GM12878 (cell line): ENCODE measurements around the gene IQGAP3. TPM values are rescaled to one million over a fixed set of nuclear protein-coding genes. Genes with fewer than 3 reads are reported as not detected.

Experiments used
- ATAC-seq: fragments of 200-7000 bp; cut with Tn5 transposase; 3 replicates; pipeline ENCODE4 v1.9.1; 2020; ENCODE audit warnings: mild to moderate bottlenecking, moderate library complexity
- BruUV-seq: library from RNA; stranded (reverse); fragments of 400-500 nt; replicated peaks from 2 replicates; lab custom pipeline; 2021; lab: Mats Ljungman, UMichigan
- CTCF ChIA-PET: fragments of 300-600 bp; sonication (Branson Sonifier 250); formaldehyde crosslinking; extraction: SDS; loops from one replicate; lab custom pipeline; 2021; ENCODE audit warnings: inconsistent platforms; lab: Yijun Ruan, JAX
- POLR2A ChIA-PET: fragments of 350-600 bp; formaldehyde crosslinking; extraction: SDS; loops from one replicate; lab custom pipeline; 2021; ENCODE audit warnings: inconsistent platforms; lab: Charles Lee
- RAD21 ChIA-PET: fragments of 300-600 bp; sonication (Branson Sonifier 250); formaldehyde crosslinking; loops from one replicate; lab custom pipeline; 2023; ENCODE audit warnings: antibody characterized with exemption; ENCODE audit not compliant: unreplicated experiment; lab: Charles Lee
- SMC1A ChIA-PET: fragments of 300-600 bp; sonication (Branson Sonifier 250); formaldehyde crosslinking; loops from one replicate; lab custom pipeline; 2023; ENCODE audit not compliant: unreplicated experiment, uncharacterized antibody; lab: Charles Lee
- DNase-seq: peaks from one replicate; pipeline ENCODE4 v3.0.0-alpha.2; 2011; ENCODE audit warnings: low read depth, low spot score
- FAIRE-seq: peaks from 3 replicates; lab custom pipeline; 2011; peaks lifted over from hg19 to GRCh38; lab: Jason Lieb, UNC
- H2AFZ ChIP-seq: 2 replicates; pipeline ENCODE4 v1.6.0; 2011; ENCODE audit warnings: low read depth, low read length, control low read depth; ENCODE audit not compliant: control insufficient read depth
- H3K27ac ChIP-seq: 2 replicates; pipeline ENCODE4 v1.5.1; 2011; ENCODE audit warnings: control low read depth; ENCODE audit not compliant: control insufficient read depth, insufficient read depth
- H3K27me3 ChIP-seq, 2 experiments: replicated peaks in 1 of 2; 2 replicates each; pipeline versions ENCODE4 v1.6.0 to v1.6.1; 2011; ENCODE audit warnings: low read length in 1 of 2; ENCODE audit not compliant: control insufficient read depth in 2 of 2, insufficient read depth in 2 of 2
- H3K36me3 ChIP-seq, 2 experiments: 2 replicates each; pipeline ENCODE4 v1.5.1; 2011; ENCODE audit warnings: low read length in 1 of 2; ENCODE audit not compliant: control insufficient read depth in 2 of 2, insufficient read depth in 2 of 2
- H3K4me1 ChIP-seq: 2 replicates; pipeline ENCODE4 v1.6.1; 2011; ENCODE audit warnings: mild to moderate bottlenecking, low read length, moderate library complexity, mixed read lengths; ENCODE audit not compliant: control insufficient read depth, insufficient read depth
- H3K4me2 ChIP-seq: 2 replicates; pipeline ENCODE4 v1.6.0; 2011; ENCODE audit warnings: control low read depth; ENCODE audit not compliant: control insufficient read depth, insufficient read depth
- H3K4me3 ChIP-seq: fragments of 200-600 bp; sonication (generic); 2 replicates; pipeline ENCODE4 v1.5.1; 2016
- H3K79me2 ChIP-seq: 2 replicates; pipeline ENCODE4 v1.6.0; 2011; ENCODE audit warnings: low read length; ENCODE audit not compliant: control insufficient read depth, insufficient read depth
- H3K9ac ChIP-seq: 2 replicates; pipeline ENCODE4 v1.8.0; 2011; ENCODE audit warnings: low read length, control low read depth, mixed read lengths; ENCODE audit not compliant: control insufficient read depth, insufficient read depth
- H3K9me3 ChIP-seq: replicated peaks from 3 replicates; pipeline ENCODE4 v1.5.1; 2011; ENCODE audit warnings: mild to moderate bottlenecking, low read length; ENCODE audit not compliant: control insufficient read depth, insufficient read depth
- H4K20me1 ChIP-seq: 2 replicates; pipeline ENCODE4 v1.6.0; 2011; ENCODE audit not compliant: control insufficient read depth, insufficient read depth
- CEBPZ ChIP-seq: fragments of 150-350 bp; IDR thresholded peaks from 2 replicates; pipeline ENCODE4 v1.6.1; 2016; ENCODE audit warnings: low read depth, low read length
- E4F1 ChIP-seq: fragments of 450-650 bp; IDR thresholded peaks from 2 replicates; pipeline ENCODE4 v1.6.1; 2018; ENCODE audit warnings: borderline replicate concordance, mild to moderate bottlenecking; ENCODE audit not compliant: partially characterized antibody
- NR2C2 ChIP-seq: IDR thresholded peaks from 2 replicates; pipeline ENCODE4 v1.6.1; 2011; ENCODE audit warnings: borderline replicate concordance, low read depth; ENCODE audit not compliant: control insufficient read depth, insufficient read length
- SMAD5 ChIP-seq: IDR thresholded peaks from 2 replicates; pipeline ENCODE4 v1.6.1; 2016; ENCODE audit warnings: antibody characterized with exemption, low read depth
- SP1 ChIP-seq: IDR thresholded peaks from one replicate; pipeline ENCODE4 v1.6.1; 2011; ENCODE audit warnings: low read depth, low read length
- ZNF384 ChIP-seq: IDR thresholded peaks from 2 replicates; pipeline ENCODE4 v1.6.1; 2012; ENCODE audit warnings: low read depth, mild to moderate bottlenecking, low read length, improper control_type of control experiment, borderline replicate concordance
- WGBS: methylation state at CpG from one replicate; pipeline ENCODE4 v1.1.6; 2016; ENCODE audit warnings: low lambda C conversion rate; ENCODE audit not compliant: insufficient replicate concordance, insufficient coverage; ENCODE audit errors: missing lambda C conversion rate; 5-methylcytosine and 5-hydroxymethylcytosine counted together
- in situ Hi-C: fragments of 300-500 bp; cut with MboI; formaldehyde crosslinking; loops from 9 replicates; pipeline ENCODE4 v1.14.3; 2018; ENCODE audit warnings: mixed read lengths
- intact Hi-C: fragments of 100-400 bp; cut with micrococcal nuclease; formaldehyde crosslinking; loops from one replicate; pipeline ENCODE4 v1.14.2; 2022; ENCODE audit not compliant: unreplicated experiment
- polyA plus RNA-seq, 11 experiments: library from polyadenylated mRNA; depleted of rRNA in 4 of 11; unstranded in 6 of 11; stranded (reverse) in 5 of 11; fragments of >200 nt; fragmentation: Nextera tagmentation in 4 of 11; fragmentation: Illumina TruSeq in 1 of 11; extraction: Ambion mirVana in 4 of 11; extraction: Trizol in 1 of 11; gene quantifications; 1 replicate in 1 of 11; 2 replicates in 10 of 11; pipeline versions ENCODE4 v1.2.1 to v1.2.3, GENCODE V29; 2011 to 2016; ENCODE audit warnings: inconsistent platforms in 2 of 11, missing spikeins in 2 of 11, low read depth in 1 of 11
- total RNA-seq, 4 experiments: library from RNA; depleted of rRNA in 3 of 4; stranded (reverse); fragments of >200 nt in 3 of 4; fragmentation: Illumina TruSeq in 1 of 4; extraction: Trizol in 1 of 4; gene quantifications; 2 replicates each; pipeline versions ENCODE4 v1.2.1 to v1.2.3, GENCODE V29; 2013 to 2021
- TF ChIP-seq, protein P1 (sequence below): IDR thresholded peaks from 2 replicates; pipeline ENCODE4 v1.6.1; 2012; ENCODE audit warnings: low read depth, low read length, improper control_type of control experiment

The IQGAP3 gene
- total and polyA plus RNA-seq, 10 of the 15 experiments (the other 5 are each of a cell fraction or from before 2014, with no cell fraction given) = 1.1 to 10.7 (median 7.9) TPM

DNA sequence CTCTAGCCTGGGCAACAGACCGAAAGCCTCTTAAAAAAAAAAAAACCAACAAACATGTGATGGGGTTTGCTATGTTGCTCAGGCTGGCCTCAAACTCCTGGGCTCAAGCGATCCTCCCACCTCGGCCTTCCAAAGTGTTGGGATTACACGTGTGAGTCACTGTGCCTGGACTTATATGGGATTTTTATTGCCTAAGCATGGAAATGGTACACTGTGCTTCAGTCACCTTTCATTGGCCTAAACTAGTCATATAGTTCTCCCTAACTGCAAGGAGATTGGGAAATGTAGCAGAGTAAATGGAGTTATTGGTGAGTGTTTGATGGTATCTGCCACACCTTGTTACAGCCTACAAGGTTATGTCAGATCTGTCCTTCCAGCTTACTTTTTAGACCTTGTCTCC lies 54.6 kb downstream of the IQGAP3 start:
- Histone ChIP-seq H3K36me3 (no peaks in the 10 kb centered on the region), H3K27ac (no peak overlapping the region), H3K9ac (no peak overlapping the region), H3K79me2 (no peaks in the 10 kb centered on the region), H3K4me1 (no peaks in the 10 kb centered on the region), H3K4me2 (no peak overlapping the region), H2AFZ (no peak overlapping the region), H3K4me3 (no peak overlapping the region), H3K9me3 (no peaks in the 10 kb centered on the region), H4K20me1 (no peaks in the 10 kb centered on the region), H3K27me3 (no peaks in the 10 kb centered on the region)
- ChIA-PET CTCF (interaction anchor here (1.1 to 1.5 kb wide), 3 partner anchors 9 to 72 kb away, joined by 3 read pairs; no protein-coding TSS in a partner anchor), RAD21 (interaction anchor here (0.7 kb wide), 1 partner anchor 98 kb away, joined by 3 read pairs; no protein-coding TSS in a partner anchor), SMC1A (interaction anchor here (1.0 to 1.5 kb wide), 2 partner anchors 10 kb away, joined by 3 to 7 read pairs; no protein-coding TSS in a partner anchor), POLR2A (interaction anchor here (2.2 kb wide), 1 partner anchor 10 kb away, joined by 11 read pairs; no protein-coding TSS in a partner anchor)
- WGBS = 21% methylated on average over 4 of the region's 4 CpGs
- DNase-seq (no peak), ATAC-seq (no peak), FAIRE-seq (no peak)
- TF ChIP-seq SP1 (no peak), NR2C2 (no peak)
- TF ChIP-seq, protein P1, sequence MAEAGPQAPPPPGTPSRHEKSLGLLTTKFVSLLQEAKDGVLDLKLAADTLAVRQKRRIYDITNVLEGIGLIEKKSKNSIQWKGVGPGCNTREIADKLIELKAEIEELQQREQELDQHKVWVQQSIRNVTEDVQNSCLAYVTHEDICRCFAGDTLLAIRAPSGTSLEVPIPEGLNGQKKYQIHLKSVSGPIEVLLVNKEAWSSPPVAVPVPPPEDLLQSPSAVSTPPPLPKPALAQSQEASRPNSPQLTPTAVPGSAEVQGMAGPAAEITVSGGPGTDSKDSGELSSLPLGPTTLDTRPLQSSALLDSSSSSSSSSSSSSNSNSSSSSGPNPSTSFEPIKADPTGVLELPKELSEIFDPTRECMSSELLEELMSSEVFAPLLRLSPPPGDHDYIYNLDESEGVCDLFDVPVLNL = no peak
- intact Hi-C loops = no loop called here
- no TSS peak for BruUV-seq
- in situ Hi-C loops = no loop called here

- no peak overlapping the region for H3K4me3 ChIP-seq
- H3K9ac ChIP-seq = no peak overlapping the region
- POLR2A ChIA-PET = interaction anchor here (0.5 to 2.2 kb wide), 3 partner anchors 8 to 15 kb away, joined by 3 to 11 read pairs (median 4); no protein-coding TSS in a partner anchor
- H3K9me3 ChIP-seq = no peaks in the 10 kb centered on the region
- RAD21 ChIA-PET = interaction anchor here (0.7 to 1.9 kb wide), 3 partner anchors 8 to 36 kb away, joined by 3 to 4 read pairs (median 4); no protein-coding TSS in a partner anchor
- no peaks in the 10 kb centered on the region for H3K36me3 ChIP-seq
- SMC1A ChIA-PET = interaction anchor here (0.7 to 1.5 kb wide), 7 partner anchors 8 to 85 kb away, joined by 3 to 7 read pairs (median 3); no protein-coding TSS in a partner anchor
- in situ Hi-C loops (no loop called here), intact Hi-C loops (no loop called here)
- H3K79me2 ChIP-seq = no peaks in the 10 kb centered on the region
- H3K4me1 ChIP-seq = no peaks in the 10 kb centered on the region
- CTCF ChIA-PET = interaction anchor here (0.5 to 1.5 kb wide), 6 partner anchors 8 to 445 kb away, joined by 3 to 5 read pairs (median 3); no protein-coding TSS in a partner anchor
- WGBS = 93% methylated on average over 4 of the region's 4 CpGs
- H3K4me2 ChIP-seq = no peak overlapping the region
- BruUV-seq = no TSS peak
- H4K20me1 ChIP-seq = no peaks in the 10 kb centered on the region
- ATAC-seq = no peak
- TF ChIP-seq SMAD5 = no peak
- no peak for TF ChIP-seq CEBPZ
- no peak for TF ChIP-seq E4F1
- TF ChIP-seq ZNF384 = no peak
- TF ChIP-seq, all 136 proteins: peak for 0
- no peak for DNase-seq
- Histone ChIP-seq H2AFZ (no peak overlapping the region), H3K27me3 (no peaks in the 10 kb centered on the region), H3K27ac (no peak overlapping the region)
- no peak for FAIRE-seq
Observed at GRCh38 chr1:156516821-156517220, 55.5 kb downstream of the IQGAP3 start.
